HG02870 (cell line): ENCODE measurements around the gene BAG1.

Experiments used
- ATAC-seq: cut with Tn5 transposase; IDR thresholded peaks from one replicate; pipeline ENCODE4 v1.9.1; 2021; ENCODE audit warnings: mild to moderate bottlenecking, moderate library complexity; ENCODE audit not compliant: unreplicated experiment

Gene BAG1

GRCh38 chr9:33245341-33245740 is 19.2 kb downstream of the BAG1 start:
- no peak for ATAC-seq

- no peak for ATAC-seq
Observed at GRCh38 chr9:33244137-33244784, 20.2 kb downstream of the BAG1 start.

DNA sequence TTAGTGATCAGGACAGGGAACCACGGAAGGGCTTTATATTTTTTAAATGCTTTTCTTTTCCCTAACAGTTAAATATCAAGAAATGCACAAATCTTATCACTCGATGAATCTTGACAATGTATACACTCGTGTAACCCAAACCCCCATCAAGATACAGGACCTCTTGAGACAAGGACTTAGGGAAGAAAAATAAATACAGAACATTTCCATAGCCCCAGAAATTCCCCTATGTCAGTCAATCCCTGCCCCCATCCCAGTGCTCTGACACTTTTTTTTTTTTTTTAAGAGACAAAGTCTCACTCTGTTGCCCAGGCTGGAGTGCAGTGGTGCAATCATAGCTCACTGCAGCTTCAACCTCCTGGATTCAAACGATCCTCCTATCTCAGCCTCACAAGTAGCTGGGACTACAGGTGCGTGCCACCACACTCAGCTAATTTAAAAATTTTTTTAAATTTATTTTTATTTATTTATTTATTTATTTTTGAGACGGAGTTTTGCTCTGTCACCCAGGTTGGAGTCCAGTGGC is 21.8 kb downstream of the BAG1 start:
- ATAC-seq: no peak

GRCh38 chr9:33241298-33241697 is 23.2 kb downstream of the BAG1 start:
- ATAC-seq: no peak

GRCh38 chr9:33239921-33240320 is 24.6 kb downstream of the BAG1 start, which contains the start of gene SPINK4:
Gene SPINK4, plus strand, starts transcription at chr9:33240167. Its CDS starts 42 bp downstream, at chr9:33240209.
- no peak for ATAC-seq

DNA sequence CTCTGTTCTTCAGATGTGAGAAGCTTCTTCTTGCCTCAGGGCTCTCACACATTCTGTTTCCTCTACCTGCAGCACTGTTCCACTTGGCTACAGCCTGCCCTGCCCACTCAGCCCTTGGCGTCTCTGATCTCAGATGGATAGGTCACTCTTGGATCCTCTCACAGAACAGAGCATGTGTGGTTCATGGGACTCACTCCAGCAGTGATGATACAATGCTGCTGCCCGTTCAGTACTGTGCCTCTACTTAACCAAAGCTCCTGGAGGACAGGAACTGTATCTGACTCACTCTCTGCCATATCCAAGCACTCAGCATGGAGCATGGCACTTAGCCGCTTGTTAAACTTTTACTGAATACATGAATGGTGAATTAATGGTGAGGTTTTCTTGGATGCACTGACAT is 27.9 kb downstream of the BAG1 start:
- ATAC-seq: no peak

DNA sequence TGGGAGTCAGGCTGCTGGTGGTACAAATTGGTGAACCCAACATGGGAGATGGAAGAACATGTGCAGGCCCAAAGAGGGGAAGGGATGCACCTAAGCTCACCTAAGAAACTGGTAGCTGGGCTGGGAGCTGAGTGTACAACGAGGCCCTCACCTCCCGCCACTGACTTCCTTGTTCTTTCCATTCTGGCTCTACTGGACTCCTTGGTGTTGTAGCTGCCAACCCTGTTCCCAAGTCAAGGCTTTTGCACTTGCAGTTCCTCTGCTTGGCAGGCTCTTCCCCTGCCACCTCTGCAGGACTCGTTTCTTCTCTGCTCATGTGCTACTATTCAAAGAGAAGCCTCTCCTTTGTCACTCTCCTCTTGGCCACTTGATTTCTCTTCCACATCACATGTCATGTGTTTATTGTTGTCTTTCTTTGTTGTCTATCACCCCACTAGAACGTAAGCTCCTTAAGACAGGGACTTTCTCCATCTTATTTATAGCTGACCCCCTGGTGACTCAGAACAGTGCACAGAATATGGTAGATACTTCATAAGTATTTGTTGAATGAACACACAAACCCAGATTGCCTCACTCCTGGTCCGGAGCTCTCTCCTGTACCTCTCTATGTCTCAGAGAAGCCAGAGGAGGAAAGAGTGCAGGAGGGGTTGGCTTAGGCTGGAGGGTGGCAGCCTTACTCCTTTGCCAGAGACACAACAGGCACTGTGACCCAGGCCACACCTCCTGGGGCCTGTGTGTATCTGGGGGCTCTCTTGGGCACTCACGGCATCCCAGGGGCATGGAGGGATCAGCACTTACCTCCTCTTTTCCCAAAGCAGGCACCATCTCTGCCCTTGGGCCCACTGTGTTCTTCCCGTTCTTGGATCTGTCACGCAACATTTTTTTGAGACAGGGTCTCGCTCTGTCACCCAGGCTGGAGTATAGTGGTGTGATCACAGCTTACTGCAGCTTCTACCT is 29.7 kb downstream of the BAG1 start:
- no peak for ATAC-seq

GRCh38 chr9:33233626-33234342 is 30.7 kb downstream of the BAG1 start:
- no peak for ATAC-seq

DNA sequence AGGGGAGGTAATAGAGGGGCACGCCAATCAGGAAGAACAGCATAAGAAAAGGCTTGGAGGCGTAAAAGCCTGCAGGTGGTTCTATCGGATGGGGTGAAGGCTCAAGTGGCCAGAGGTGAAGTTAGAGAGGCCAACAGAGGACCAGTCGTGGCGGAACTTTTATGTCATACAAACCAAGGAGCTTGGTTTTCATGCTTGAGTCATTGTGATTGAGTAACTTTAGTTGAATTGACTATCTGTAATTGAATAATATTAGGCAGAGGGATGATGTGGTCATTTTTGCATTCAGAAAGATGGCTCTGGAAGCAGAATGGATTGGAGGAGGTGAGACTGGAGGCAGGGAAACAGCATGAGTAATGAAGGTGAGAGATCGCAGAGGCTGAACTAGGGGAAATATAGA is 31.7 kb downstream of the BAG1 start:
- no peak for ATAC-seq

DNA sequence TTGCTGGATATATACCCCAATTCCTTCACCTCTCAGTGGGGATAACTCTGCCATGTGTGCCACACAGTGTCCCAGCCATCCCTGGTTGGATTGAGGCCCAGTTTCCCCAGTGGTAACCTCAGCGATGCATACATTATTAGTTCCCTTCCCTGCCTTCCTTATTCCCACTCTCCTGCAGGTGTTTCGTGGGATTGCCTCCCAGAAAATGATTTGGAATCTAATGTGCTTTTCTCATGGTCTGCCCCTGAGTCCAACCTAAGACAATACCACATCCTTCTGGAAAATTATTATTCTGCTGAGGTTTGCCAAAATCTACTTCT is 32.9 kb downstream of the BAG1 start:
- no peak for ATAC-seq

- no peak for ATAC-seq
Observed at GRCh38 chr9:33230756-33231622, 33.5 kb downstream of the BAG1 start.

DNA sequence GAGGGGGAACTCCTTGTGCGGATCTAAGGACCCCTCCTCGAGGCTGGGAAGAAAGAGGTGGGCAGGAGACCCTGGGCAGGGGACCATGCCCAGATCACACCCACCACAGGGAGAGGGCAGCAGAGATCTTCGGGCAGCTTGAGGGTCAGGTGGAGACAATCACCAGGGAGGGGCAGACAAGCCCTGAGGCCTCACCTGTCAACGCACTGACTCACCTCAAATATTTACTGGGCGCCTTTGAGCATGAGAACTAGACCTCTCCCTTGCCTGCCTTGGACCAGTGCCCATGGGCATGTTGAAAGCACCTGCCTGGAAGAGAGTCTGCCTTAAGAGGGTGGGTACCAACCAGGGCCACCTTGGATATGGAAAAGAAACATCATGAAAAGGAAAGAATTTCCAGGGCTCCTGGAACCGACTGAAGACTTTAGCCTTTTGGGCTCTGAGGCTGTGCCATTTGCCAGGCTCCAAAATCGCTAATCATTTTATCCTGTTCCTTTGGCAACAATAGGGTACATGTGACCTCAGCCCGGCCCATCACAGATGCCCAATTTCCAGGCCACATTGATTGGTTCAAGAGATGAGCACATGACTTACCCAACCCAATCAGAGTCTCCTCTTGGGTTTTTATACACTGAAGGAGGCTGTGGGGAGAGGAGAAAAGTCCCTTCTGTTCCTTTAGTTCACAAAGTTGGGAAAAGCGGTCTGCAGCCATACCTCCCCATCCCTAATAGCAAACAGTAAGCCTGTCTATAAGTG is 35.0 kb downstream of the BAG1 start:
- no peak for ATAC-seq

- ATAC-seq: no peak
Observed at GRCh38 chr9:33228606-33229005, 35.9 kb downstream of the BAG1 start.

GRCh38 chr9:33227741-33228140 is 36.8 kb downstream of the BAG1 start:
- ATAC-seq: no peak

DNA sequence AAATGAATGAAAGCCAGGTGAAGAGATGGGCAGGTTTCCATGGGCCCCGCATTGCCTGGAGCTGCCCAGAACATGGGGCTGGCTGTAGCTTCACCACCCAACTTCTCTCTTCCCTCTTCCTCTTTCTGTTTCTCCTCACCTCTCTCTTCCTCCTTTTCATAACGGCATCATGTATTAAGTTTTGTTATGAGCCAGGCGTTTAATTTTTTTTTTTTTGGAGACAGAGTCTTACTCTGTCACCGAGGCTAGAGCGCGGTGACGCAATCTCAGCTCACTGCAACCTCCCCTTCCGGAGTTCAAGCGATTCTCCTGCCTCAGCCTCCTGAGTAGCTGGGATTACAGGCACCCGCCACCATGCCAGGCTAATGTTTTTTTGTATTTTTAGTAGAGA is 37.5 kb downstream of the BAG1 start:
- ATAC-seq: peak; percentile 67

DNA sequence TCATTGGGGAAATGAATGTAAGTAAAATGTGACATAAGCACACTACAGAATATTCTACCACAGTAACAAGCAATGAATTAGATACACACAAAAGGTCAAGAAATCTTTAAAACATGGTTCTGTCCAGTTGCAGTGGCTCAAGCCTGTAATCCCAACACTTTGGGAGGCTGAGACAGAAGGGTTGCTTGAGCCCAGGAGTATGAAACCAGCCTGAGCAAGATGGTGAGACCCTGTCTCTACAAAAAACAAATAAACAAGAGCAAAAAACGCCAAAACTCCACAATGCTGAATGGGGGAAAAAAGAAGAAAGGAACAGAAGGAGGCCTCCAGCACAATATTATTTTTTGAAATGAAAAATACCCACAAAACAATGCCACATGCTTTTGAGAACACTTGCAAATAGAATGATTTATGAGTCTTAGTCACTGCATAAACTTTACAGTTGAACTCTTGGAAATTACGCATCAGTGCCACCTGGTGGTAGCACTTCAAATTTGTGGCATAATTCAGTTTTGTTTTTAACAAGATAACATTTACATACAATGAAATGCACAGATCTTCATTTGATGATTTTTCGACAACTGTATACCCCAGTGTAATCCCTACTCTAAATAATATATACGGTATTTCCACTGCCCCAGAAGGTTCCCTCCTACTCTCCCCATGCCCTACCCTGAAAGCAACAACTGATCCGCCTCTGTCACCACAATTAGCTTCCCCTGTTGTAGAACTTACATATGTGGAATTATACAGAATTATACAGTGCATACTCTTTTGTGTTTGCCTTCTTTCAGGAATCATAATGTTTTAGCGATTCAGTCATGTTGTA is 39.0 kb downstream of the BAG1 start:
- no peak for ATAC-seq

GRCh38 chr9:33223696-33224095 is 40.8 kb downstream of the BAG1 start:
- ATAC-seq: no peak

- no peak for ATAC-seq
Observed at GRCh38 chr9:33222031-33222430, 42.5 kb downstream of the BAG1 start.

DNA sequence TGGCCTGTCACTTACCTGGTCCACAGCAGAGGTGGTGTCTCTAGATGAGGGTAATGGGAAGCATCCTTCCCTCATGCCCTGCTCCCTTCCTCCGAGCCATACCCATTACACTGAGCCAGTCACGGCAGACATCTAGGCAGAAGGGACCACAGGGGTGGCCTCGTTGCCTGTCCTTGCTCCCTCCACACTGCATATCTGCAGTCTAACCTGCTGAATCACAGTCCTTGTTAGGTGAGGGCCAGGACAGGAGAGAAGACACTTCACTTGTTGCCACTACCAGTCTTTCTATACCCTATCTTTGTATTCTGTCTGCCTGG is 43.0 kb downstream of the BAG1 start:
- no peak for ATAC-seq
